Hepatic stellate cell (primary cell): Measurements from ENCODE around the gene SLC45A3.
A peak's percentile ranks its signal among the peaks of the same experiment; 100 is the strongest.
"Not testable (repeated sequence)": the region's sequence is repeated elsewhere in the genome, so short reads cannot be mapped to it uniquely, and the experiment has no call there.

Source experiments
- DNase-seq: peaks from one replicate; pipeline ENCODE4 v3.0.0; 2011; ENCODE audit warnings: low spot score

Gene SLC45A3

GRCh38 chr1:205637854-205638468 is 42.3 kb downstream of the SLC45A3 start:
- DNase-seq = no peak

- no peak for DNase-seq
These were observed 43.6 kb downstream of the SLC45A3 start for GRCh38 chr1:205636732-205637131.

DNA sequence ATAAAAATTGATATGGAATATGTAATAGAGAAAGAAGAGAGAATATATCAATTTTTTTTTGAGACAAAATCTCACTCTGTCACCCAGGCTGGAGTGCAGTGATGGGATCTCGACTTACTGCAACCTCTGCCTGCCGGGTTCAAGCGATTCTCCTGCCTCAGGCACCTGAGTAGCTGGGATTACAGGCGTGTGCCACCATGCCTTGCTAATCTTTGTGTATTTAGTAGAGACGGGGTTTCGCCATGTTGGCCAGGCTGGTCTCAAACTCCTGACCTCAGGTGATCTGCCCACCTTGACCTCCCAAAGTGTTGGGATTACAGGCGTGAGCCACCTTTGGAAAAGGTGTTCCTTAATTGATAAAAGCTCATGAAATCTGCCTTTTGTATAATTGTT is 44.2 kb downstream of the SLC45A3 start:
- DNase-seq = not testable (repeated sequence)

DNA sequence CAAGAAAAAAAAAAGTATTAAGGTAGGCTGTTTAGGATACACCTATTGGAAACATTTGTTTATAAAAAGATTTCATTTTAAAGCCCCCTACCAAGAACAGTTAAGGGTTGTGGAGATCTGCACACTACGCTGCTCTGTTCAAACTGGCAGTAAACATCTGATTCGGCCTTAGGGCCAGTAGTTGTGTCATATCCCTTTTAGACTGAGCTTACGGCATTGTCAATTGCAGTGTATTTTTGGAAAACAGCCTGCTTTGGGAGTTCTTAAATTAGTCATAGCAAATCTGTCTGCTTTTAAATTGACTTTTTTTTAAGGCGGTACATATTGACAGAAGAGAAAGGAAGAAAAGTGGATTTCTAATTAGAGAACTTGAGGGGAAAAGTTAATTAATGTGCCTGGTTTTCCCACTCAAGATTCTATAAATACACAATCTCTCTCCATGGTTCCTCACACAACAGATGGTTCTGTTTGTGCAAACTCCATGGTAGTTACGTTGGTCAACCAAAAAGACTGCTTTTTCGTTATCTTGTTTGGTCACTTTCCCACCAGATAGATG is 46.8 kb downstream of the SLC45A3 start:
- peak; percentile 66 for DNase-seq

DNA sequence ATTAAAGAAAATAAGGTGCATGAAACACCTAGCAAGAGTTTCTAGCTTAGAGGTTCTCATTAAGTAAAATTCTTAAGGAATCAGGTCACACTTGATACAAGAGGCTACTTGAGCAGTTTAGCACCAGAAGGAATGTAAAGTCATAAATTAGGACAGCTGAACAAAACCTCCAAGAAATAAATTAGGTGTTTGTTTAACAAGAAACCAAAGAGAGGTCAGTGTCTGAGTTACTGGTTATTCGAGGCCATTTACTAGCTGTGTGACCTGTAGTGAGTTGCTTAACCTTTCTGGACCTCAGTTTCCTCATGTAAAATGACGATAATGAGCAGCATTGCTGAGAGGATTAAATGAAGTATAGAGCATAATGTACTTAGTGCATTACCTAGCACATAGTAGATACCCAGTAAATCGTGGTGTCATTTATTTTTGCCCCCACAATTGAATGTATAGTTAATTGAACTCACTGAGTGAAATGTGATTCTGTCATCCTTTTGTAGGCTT is 47.6 kb downstream of the SLC45A3 start:
- no peak for DNase-seq

GRCh38 chr1:205631768-205632668 is 48.3 kb downstream of the SLC45A3 start, which contains the start of gene ELK4:
ELK4 (minus strand) TSS chr1:205632011; CDS start chr1:205623882, 8,129 bp downstream.
- DNase-seq = peak; percentile 96

- DNase-seq = peak; percentile 75
These were observed 49.1 kb downstream of the SLC45A3 start for GRCh38 chr1:205631010-205631767.

- DNase-seq = no peak
These were observed 49.7 kb downstream of the SLC45A3 start for GRCh38 chr1:205630651-205631009.

GRCh38 chr1:205630241-205630640 is 50.1 kb downstream of the SLC45A3 start:
- peak; percentile 70 for DNase-seq

- DNase-seq = no peak
These were observed 50.6 kb downstream of the SLC45A3 start for GRCh38 chr1:205629751-205630150.

- DNase-seq = no peak
These were observed 52.4 kb downstream of the SLC45A3 start for GRCh38 chr1:205627956-205628355.

DNA sequence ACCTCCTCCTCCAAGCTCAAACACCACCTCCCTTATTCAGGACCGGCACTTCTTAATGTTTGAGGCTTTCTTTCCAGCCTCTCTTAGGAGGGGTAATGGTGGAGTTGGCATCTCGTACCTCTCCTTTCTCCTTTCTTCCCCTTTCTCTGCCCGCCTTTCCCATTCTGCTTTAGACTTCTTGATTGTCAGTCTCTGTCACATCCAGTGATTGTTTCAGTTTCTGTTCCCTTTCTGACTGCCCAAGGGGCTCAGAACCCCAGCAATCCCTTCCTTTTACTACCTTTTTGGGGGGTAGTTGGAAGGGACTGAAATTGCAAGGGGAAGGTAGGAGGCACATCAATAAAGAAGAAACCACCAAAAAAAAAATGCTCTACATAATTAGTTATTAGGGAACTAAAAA is 54.1 kb downstream of the SLC45A3 start:
- no peak for DNase-seq

DNA sequence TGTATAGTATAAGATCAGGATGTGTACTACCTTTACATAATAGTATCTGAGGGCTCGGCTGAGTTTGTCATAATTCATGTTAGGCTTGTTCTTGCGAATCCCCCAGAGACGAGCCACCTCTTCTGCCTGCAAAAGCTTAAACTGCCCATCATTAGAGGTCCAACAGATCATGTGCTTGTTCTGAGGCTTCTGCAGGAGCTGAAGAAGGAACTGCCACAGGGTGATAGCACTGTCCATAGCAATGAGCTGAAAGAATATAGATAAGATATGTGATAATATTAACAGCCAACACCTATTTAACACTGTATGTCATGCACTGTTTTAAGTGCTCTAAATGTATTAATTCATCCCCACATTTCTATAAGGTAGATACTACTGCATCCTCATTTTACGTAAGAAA is 56.7 kb downstream of the SLC45A3 start:
- DNase-seq = no peak

DNA sequence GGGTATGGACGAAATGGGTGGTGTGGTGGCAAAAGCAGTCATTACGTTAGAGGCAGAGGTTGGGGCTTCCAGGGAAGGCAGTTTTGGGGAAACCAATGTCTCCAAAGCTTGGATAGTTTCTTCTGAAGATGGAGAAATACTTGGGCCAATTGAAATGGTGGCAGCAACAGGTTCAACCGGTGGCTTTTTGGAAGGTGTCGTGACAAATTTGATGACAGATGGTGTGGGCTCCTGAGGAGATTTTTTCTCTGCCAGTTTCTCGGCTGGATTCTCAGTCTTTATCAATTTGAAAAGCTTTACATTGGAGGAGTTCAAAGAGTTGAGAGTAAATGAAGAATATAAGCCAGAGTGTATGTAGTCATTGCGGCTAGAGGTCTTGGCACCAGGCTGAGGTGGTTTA is 60.0 kb downstream of the SLC45A3 start:
- no peak for DNase-seq

DNA sequence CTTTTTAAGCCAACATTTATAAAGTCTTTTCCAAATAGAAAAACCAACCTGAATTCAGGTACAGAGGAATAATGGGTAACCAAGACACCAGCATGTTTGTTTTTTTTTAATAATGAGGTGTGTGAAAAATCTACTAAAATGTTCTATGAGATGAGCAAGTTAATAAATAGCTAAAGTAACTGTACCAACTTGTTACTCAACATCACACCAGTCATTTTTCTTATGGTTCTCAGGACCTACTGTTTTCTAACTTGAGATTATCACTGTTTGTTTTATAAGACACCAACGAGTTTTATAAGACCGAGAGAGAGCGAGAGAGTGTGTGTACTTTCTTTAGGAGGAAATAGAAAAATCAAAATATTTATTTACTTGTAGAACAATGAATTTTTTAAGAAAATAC is 60.9 kb downstream of the SLC45A3 start:
- no peak for DNase-seq

GRCh38 chr1:205616563-205617293 is 63.6 kb downstream of the SLC45A3 start:
- no peak for DNase-seq

DNA sequence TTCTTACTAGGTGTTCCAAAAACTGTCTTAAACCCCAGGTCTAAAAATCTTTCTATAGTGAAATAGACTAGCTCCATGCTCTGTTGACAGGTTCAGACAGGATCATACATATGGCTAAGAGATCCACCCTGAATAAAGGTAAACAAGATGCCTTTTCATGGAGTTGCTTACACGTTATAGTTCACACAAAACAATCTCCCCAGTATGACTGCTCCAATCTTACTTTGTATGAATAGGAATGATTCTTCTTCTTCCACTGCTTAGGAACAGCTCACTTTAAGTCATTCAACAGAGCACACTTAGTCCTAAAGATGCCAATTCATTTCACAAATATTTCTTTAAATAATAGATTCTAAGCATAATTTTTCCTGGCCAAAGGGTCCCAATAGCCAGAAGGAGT is 64.5 kb downstream of the SLC45A3 start:
- no peak for DNase-seq

GRCh38 chr1:205613854-205614412 is 66.4 kb downstream of the SLC45A3 start:
- DNase-seq = no peak

- no peak for DNase-seq
These were observed 67.8 kb downstream of the SLC45A3 start for GRCh38 chr1:205612556-205612955.

DNA sequence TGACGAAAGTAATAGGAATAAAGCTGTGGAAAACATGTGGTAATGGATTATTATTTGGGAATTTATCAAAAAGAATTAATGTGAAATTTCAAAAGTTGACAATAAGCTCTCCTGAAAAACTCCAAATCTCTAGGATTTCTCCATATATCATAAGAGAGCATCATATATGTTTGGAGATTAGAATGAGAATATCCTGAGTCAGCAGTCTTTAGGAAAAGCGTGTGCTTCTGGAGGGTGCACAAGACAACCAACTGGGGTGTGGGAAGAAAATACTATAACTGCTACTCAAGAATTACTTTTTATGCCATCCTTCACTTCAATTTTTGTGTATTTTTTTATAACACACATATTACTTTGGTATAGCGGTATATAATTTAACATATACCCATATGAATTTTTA is 68.2 kb downstream of the SLC45A3 start:
- no peak for DNase-seq

GRCh38 chr1:205610901-205611466 is 69.3 kb downstream of the SLC45A3 start:
- DNase-seq = no peak
